DOHH2 (cell line): ENCODE measurements around the gene C3orf20.

Experiments
- CTCF ChIP-seq: fragments of 200-600 bp; sonication (generic); IDR thresholded peaks from one replicate; pipeline ENCODE4 v1.5.1; 2014; ENCODE audit warnings: antibody characterized with exemption, mild to moderate bottlenecking, low read depth, low read length; ENCODE audit not compliant: poor library complexity, severe bottlenecking
- EZH2phosphoT487 ChIP-seq: fragments of 200-600 bp; sonication (generic); IDR thresholded peaks from 2 replicates; pipeline ENCODE4 v1.6.1; 2017; ENCODE audit warnings: borderline replicate concordance, mild to moderate bottlenecking, antibody characterized with exemption, low read length, moderate library complexity, mixed read lengths

DNA sequence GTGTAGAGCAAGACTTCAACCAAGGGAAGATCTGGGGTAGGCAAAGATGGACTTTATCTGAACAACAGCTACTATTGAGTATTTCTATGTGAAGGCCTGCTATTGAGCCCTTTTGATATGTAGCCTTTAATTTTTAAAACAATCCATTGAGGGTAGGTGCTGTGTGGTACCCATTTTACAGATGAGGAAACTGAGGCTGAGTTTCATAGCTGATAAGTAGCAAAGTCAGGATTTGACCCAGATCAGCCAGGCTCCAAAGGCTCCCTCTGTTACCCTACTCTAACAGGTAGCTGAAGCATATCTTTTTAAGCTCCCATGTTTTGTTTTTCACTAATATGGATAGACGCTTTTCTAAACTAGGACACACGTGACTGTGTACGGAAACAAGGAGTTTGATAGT lies 141.4 kb downstream of the C3orf20 start:
- TF ChIP-seq CTCF: no peak
- TF ChIP-seq EZH2phosphoT487: no peak
